Activated CD4-positive, alpha-beta T cell treated with anti-CD3 and anti-CD28 coated beads, Interleukin-2, amount 50 U/mL, for 1 hour (primary cell): ENCODE data around the gene C1QTNF12.
"Not testable (repeated sequence)": the region's sequence is repeated elsewhere in the genome, so short reads cannot be mapped to it uniquely, and the experiment has no call there.

Source experiments
- DNase-seq: peaks from one replicate; pipeline ENCODE4 v3.0.0-alpha.2; 2020

Gene C1QTNF12

DNA sequence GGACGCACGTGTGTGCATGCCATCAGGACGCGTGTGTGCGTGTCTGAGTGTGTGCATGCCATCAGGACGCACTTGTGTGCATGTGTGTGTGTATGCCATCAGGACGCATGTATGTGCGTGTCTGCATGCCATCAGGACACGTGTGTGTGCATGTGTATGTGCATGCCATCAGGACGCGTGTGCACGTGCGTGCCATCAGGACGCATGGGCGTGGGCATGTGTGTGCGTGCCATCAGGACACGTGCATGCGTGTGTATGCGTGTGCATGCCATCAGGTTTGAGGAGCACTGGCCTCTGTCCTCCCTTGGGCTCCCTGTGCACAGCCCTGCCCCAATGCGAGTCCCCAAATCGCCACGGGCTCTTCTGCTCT, 12.6 kb upstream of the C1QTNF12 start:
- no peak for DNase-seq

DNA sequence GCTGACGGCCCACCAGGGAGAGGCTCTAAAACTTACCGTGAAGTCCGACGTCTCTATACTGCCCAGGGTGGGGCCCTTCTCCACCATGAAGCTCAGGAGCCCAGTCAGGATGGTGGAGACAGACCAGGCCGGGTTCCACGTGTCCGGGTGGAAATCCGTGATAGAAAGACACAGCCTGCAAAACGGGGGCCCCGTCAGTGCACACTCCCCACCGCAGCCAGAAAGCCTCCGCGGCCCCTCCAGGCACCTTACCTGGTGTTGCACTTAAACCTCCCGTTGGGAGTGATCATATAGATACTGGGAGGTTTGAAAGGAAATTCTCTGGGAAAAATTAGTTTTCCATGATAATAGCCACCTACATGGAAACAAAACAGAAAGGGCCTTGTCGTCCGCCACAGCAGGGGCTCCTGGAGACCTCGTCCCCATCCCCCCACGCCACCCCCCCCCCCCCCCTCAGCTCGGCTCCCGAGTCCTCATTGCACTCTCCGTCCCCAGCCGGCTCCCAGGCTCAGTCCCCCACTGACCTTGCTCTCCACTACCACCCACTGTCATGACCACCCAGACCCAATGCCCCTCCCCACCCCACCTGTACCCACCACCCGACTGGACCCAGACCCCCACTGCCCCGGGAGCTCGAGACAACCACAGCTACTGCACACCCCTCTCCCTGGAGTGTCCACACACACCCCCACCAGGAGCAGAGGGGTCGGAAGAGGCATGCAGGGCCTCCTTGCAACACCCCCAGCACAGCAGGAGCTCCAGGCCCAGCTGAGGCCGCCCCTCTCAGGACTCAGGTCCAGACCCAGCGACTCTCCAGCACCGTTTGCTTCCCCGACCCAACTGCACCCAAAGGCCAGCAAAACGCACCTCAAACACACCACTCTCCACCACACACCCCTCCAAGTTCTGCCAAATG, 10.7 kb upstream of the C1QTNF12 start:
- DNase-seq = no peak

DNA sequence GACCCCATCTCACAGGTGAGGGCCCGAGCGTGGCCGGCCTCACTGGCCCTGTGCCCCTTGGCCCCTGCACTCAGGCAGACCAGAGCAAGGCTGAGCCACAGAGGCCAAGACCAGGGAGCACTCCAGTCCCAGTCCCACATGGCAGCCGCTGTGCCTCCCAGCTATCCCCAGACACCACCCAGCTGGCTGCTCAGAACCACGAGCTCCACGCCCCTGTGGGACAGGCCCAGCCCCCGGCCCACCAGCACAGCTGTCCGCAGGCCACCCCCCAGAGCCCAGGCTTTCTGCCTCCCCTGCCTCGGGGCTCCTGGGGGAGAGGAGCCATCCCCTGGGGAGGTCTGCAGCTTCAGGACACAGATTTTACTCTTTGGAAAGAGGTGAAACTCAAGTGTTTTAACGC, 9.1 kb upstream of the C1QTNF12 start:
- no peak for DNase-seq

DNA sequence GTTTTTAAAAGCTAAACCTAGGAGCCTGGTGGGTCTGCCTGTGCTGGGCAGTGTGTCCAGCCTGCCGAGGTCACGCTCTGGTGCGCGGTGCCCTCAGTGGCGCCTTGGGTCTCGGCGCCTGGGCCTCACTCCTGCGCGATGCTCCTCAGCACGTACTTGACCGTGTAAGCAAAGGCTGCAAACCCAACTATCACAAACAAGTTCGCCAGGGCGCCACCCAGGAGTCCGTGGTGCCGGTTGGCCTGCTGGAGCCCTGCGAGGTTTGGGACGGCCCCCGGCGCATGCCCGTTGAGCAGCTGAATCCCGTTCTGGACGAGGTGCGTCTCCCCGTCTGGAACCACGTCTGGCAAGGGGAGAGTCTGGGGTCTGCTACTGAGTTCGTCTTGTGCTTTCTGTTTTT, 8.6 kb upstream of the C1QTNF12 start:
- DNase-seq = no peak

DNA sequence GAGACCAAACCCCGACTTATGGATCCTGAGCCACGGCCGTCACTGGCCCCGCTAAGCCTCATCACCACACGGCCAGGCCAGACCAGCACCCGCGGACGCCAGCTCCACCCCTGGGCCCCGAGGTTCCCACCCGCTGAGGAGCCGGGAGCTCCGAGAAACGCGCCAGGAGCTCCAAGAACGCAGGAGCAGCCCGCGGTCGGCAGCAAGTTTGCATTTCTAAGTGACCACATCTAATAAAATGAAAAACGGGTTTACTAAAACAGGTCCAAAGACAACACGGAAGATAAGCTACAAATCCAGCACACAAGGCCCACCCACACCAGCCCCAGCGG, 8.1 kb upstream of the C1QTNF12 start:
- no peak for DNase-seq

DNA sequence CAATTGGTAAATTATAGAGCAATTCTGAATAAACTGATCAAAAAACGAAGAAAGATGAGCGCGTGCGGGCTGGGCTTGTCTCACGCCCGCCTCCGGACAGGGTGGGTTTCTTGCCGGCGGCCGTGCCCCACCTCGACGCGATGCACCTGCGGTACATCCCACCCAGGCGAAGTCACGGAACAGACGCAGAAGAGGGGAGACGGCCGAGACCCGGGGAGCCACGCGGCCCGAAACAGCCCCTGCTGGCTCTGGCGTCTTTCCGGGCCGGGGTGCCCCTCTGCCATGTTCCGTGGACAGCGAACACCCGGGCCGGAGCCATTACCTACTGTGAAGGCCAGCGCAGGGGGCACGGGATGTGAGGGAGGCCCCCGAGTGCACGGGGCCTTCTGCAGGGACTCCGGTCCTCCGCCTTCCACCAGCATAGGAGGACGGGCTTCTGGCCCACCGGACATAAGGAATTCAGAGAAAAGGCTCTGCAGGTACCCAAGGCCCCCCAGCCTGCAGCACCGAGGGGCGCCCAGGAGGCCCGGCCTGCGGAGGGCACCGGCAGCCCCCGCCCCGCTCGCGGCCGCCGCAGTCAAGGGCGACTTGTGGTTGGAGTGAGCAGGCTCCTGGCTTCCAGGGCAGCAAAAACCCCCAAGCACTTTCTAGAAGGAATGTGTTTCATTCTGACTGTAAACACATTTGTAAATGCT, 7.6 kb upstream of the C1QTNF12 start:
- DNase-seq = no peak

DNA sequence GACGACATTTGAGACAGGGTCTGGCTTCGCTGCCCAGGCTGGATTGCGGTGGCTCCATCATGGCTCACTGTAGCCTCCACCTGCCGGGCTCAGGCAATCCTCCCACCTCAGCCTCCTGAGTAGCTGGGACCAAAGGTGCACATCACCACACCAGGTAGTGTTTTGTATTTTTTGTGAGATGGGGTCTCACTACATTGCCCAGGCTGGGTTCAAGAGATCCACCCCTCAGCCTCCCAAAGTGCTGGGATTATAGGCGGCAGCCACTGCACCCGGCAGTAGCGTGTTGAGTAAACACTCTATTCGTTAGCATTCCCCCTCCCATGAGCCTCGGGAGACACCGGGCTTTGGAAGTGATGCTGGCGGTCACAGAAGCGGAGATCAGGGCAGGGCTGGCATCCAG, 6.8 kb upstream of the C1QTNF12 start:
- DNase-seq = no peak

DNA sequence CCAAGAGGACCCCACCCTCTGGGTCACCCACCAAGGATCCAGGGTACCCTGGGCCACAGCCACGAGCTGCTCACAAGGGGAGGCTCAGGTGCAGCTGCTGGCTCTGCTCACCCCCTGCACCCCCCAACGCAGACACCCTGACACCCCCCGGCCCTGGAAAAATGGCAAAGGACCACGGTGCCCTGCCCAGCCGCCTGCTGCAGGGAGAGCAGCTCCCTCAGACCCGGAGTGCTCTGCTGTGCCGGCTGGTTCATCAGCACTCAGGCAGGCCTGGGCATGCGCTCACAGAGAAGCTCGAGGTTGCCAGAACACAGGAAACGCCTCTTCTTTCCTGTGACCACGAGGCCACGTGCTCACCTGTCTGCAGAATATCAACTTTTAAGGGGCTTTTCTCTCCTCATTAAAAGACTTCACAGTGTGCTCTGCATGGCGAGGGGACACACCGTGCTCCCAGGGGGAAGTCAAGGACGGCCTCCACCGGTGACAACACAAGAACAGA, 4.3 kb upstream of the C1QTNF12 start:
- DNase-seq = peak; percentile 62

DNA sequence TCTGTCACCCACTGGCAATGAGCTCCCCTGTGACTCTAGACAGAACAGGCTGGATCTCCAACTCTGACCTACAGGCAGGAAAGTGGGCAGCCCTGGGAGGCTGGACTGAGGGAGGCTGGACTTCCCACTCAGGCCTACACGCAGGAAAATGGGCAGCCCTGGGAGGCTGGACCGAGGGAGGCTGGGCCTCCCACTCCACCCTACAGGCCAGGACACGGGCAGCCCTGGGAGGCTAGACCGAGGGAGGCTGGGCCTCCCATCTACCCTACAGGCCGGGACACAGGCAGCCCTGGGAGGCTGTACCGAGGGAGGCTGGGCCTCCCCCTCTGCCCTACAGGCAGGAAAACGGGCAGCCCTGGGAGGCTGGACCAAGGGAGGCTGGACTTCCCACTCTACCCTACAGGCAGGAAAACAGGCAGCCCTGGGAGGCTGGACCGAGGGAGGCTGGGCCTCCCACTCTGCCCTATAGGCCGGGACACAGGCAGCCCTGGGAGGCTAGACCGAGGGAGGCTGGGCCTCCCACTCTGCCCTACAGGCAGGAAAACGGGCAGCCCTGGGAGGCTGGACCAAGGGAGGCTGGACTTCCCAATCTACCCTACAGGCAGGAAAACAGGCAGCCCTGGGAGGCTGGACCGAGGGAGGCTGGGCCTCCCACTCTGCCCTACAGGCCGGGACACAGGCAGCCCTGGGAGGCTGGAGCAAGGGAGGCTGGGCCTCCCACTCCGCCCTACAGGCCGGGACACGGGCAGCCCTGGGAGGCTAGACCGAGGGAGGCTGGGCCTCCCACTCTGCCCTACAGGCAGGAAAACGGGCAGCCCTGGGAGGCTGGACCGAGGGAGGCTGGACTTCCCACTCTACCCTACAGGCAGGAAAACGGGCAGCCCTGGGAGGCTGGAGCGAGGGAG, 1.7 kb upstream of the C1QTNF12 start:
- DNase-seq = not testable (repeated sequence)

DNA sequence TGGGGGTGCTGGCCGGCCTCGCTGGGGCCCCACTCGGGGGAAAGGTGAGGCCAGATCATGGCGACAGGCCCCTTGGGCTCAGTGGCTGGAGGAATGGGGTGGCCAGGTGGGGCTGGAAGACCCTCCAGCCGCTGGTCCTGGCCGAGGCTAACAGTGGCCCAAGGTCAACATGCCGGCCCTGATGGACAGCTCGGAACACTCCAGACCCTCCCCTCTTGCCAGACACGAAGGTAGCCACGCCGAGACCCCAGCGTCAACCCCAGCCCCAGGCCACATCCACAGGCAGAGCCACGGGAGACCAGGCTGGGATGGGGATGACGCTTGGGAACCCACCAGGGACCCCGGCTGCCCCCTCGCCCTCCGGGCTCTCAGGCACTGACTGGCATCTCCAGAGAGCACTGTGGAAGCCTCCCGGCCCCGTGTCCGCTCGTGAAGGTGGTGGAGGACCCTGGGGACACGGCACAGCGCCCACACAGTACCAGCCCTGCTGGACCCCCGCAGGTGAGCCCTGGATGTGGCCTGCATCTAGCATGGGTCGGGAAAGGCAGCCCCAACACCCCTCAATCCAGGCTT, 905 bp upstream of the C1QTNF12 start:
- DNase-seq = no peak

DNA sequence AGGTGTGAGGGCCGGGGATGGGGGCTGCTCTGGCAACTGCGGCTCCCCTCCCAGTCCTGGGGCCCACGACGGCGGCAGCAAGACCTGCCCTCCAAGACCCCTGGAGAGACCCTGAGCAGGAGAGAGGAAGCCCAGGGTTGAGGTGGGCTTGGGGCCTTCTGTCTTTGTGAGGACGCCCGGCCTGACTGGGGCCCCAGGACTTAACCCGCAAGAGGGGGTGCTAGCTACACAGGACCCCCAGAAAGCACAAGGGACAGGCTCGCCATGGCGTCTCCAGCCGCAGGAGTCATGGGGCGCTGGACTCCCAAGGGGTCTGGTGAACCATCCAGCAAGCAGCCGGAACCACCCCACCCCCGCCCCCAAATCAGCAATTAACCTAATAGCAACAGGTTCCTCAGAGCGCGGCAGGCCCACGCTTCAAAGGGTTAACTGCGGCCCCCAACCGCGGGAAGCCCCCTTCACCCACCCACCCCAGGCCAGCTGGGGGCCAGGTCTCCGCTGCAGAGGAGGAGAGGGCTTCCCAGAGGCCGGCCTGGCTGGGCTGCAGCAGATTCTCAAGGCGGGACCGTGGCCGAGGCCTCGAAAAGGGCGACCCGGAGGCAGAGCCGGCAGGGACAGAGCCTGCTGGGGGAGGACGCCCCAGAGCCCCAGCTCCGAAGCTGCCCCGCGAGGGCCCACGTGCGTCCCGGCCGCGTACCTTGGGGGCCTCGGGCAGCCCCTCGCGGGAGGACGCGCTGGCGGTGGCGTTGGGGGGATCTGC, 525 bp downstream of the C1QTNF12 start:
- DNase-seq = no peak

DNA sequence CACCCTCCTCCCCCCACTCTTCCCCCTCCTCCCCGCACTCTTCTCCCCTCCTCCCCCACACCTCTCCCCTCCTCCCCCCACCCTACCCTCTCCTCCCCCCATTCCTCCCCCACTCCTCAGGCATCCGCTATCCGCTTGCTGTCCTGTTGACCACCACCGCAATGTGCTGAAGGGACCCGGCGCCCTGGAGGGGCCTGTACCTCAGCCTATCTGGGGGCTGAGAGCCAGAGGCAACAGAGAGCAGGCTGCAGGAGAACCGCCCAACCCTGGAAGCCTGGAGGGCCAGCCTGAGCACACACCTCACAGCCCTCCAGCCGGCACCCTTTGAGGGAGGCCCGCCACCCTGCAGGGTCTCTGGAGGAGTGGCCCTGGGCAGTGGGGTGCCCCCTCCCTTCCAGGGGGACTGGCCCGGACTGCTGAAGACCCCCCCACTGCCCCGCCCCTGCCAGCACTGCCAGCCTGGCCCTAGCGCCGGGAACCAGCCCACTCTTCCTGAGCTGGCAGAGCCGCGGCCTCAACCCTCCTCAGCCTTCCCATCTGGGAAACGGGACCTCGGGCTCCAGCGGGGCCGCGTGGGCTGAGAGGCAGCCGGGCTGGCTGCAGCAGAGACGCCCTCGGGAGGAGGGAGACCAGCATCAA, 1.2 kb downstream of the C1QTNF12 start:
- no peak for DNase-seq

DNA sequence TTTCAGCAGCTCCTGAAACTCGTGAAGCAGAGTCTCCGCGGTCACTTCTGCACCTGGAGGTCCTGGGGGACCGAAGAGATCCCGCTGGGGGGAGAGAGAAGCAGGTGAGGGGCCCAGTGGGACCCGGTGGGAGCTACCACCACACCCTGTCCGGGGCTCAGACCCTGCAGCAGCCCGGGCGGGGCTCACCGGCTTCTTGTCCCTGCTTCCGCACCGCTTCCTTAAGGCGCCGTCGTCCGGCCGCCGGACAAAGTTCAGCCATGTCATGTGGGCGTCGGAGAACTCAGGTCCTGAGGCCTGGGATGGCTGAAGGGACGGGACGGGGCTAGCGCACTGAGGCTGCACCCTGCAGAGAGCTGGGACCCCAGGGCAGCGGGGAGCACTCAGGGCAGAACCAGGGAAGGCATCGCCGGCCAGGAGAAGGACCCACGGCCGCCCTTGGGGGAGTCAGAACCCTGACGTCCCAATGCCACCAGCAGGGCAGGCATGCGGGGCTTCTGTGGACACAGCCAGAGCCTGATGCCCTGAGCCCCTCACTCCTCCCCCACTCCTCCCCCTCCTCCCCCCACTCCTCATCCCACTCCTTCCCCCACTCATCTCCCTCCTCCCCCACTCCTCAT, 2.2 kb downstream of the C1QTNF12 start:
- DNase-seq = no peak

DNA sequence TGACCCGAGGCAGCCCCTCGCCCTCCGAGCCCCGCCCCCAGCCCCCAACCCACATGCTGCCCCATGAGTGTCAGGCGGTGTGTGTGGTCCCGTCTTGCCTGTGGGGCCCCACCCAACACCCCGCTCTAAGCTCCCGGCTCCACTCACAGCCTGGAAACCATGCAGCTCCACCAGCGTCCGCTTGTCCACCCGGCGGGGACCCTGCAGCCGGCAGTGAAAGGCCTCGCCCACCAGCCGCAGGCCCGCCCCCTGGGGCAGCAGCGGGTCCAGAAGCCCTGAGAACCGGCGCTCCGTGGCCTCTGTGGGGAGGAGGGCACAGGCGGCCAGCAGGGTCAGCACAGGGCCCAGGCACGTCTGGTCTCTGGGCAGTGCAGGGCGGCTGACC, 2.7 kb downstream of the C1QTNF12 start:
- no peak for DNase-seq

DNA sequence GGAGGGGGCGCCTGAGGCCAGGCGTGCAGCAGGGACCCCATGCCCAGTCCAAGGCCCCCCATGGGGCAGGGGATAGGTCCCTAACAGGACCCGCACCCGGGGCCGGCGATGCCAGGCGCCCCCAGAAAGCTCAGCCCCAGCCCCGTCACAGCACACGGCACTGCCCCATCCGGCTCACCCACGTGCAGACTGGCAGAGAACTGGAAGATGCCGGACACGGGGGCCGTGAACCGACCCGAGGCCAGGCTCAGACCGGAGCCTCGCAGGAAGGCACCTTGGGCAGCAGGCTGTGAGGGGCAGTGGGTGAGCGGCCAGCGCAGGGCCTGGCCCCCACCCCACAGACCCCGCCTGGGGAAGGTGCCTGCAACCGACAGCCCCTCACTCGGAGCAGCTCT, 3.3 kb downstream of the C1QTNF12 start:
- no peak for DNase-seq

DNA sequence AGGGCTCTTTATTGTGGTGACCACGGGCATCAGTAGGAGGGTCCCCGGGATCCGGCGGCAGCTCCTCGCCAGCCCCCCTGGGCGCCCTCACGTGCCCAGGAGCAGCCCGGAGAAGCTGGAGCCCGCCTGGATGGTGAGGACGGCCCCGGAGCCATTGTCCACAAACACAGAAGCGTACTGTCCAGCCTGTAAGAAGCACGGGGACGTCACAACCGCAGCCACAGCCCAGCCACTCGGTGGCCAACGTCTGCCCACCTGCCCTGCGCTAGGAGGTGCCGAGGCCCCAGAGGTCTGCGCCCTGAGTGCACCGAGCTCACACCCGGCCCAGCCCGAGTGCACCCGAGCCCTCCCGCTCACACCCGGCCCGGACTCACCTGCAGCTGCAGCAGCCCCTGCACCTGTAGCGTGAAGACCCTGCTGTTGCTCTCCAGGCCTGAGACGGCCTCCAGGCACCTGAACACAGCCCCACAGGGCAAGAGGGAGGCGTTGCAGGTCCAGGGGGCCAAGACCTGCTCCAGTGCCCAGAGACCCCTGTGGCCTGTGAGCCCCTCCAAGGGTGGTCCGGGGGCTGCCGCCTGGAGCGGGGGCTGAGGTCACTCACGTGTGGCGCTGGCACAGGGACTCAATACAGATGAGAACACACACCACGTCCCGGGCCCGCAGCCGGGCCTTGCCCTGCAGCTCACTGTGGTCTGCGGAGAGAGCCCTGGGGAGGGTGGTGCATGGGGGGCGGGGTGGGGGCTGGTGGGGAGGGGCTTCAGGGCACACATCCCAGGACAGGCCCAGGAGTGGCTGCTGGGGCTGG, 3.9 kb downstream of the C1QTNF12 start:
- DNase-seq = no peak

DNA sequence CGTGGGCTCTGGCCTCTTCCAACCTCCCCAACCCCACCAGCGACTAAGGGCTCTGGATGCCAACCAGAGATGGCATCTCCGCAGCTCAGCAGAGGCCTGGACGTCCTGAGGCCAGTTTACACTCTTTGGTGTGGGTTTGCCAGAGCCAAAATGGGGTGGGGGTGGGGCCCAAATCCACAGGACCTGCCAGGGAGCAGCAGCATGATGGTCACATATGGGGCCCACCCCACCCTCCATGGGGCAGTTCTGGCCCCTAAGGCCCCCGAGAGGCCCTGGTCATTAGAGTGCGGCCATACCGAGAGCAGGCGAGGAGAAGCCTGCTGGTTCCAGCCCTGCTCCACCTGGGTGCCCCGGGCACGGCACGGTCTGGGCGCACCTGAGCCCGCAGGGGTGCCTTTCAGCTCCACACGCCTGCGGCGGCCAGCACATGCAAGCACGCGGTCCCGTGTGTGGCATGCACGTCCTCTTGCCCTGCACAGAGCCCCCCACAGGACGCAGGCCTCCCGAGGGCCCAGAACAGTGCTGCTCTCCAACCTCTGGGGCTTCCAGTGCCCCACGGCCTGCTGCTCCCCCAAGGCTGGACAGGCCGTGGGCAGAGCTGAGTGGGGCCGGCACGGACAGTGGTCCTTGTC, 4.8 kb downstream of the C1QTNF12 start:
- DNase-seq = no peak

DNA sequence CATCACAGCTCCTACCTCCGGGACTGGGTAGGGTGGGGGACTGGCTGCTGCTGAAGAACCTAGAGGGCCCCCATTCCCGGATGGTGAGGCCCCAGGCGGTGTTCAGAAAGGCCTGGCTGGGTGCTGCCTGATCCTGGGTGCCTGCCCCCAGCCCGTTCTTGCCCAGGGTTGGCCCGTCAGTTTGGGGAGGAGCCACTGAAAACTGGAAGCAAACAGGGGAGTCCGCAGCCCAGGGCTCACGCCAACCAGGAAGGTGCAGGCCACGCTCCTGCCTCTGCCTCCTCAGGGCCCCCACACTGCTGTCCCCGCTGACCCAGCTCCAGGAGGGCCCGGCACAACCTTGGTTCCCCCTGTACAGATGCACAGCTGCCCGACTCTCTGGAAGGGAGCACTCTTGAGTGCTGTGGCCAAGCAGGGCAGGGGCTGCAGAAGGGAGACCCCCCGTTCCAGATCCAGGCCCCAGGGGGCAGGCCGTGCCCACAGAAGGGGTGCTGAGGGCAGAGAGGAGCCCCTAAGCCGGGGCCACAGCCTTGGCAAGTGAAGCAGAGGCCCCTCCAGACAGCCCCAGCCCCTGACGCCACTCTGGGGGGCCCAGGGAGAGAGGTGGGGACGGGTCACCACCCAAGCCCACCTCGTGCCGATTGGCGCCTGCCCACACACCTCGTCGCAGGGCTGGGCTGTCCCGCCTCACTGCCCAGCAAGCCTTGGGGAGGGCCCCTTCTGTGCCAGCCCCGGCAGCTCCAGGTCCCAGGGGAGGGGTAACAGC, 5.5 kb downstream of the C1QTNF12 start:
- DNase-seq = no peak

DNA sequence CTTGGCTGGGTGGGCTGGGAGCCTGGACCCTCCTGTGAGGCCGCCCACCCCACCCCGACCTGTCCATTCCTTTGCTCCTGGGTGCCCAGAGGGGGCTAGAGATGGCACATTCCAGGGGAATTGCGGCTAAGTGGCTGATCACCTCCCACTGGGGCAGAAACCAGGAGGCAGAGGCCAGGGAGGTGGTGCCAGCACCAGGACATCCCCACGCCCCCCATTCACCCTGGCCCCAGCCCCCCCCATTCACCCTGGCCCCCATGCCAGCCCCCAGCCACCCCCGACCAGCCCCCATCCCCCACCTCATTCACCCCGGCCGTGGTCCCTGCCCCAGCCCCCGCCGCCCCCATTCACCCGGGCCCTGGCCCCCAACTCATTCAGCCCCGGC, 6.2 kb downstream of the C1QTNF12 start:
- DNase-seq = no peak
